Ecto neural progenitor cell (in vitro differentiated cells): Measurements from ENCODE around the gene FGF19.

Experiments used
- DNase-seq: peaks from one replicate; pipeline ENCODE4 v3.0.0-alpha.2; 2018; ENCODE audit warnings: low spot score

FGF19 gene

DNA sequence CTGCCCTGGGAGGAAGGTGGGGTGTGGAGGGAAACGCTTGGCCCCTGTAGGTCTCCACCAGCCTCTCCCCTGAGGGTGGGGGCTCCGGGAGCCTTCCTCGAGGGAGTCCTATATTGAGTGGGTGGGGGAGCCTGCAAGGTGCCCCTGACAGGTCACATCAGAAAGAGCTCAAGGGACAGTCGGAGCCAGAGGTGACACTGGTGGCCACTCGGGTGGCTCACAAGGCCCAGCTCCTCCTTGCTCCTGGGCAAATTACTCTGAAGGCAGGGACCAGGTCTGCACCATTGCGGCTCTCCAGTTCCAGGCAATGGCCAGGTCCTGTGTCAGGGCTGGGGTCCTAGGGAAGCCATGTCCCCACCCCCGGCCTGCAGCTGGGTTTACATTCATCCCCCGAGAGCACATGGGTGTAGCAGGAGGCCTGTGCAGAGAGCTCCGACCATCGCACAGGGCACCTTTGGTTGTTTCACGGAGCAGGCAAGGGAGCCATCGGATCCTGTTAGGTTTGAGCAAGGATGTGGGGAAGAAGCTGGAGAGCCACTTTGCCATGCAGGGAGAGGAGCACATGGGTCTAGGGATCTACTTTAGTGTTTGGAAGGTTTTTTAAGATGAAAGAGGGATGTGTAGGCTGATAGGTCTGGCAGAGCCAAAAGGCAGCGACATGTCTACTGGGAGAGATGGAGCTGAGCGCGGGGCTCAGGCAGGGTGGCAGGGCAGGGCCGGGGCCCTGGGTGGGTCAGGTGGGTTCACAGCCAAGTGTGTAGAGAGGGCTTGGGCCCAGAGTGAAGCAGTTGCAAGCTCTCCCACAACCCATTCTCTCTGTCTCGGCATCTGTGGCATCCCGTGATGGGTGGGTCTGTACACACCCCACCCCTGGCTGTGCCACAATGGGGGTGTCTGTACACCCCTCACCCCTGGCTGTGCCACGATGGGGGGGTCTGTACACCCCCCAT is 48.1 kb downstream of the FGF19 start:
- DNase-seq: no peak

DNA sequence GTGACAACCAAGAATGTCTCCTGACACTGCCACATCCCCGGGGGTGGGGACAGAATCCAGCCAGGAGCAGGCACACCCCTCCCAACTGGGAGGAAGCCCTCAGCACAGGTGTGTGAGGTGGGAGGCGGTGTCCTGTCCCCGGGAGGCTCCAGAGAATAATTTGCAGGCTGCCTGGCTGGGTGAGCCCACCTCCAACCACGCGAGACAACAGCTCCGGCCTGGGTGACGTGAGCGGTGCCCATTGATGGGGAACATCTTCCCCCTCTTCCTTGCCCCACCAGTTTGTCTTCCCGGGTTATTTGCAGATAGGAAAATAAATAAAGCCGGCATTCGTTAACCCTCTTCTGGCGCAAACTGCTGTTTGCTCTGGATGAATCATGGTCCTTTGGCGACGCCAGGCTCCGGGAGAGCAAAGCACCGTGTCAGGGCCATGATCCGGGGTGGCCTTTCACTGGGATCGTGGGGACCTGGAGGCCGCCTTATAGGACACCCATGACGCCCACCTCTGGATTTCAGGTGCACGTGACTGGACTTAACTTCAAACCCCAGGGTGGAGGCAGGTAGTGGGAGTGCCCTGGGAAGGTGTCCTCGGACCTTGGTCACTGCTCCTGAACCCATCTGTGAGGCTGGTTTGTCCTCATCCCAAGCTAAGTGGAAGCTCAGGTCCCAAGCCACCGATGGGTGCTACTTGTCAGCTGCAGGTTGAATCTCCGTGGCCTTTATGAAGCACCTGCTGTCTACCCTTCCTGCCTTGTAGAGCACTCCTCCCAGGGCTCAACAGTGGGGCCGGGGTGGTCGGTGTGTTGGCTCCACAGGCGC is 49.0 kb downstream of the FGF19 start:
- no peak for DNase-seq

GRCh38 chr11:69654001-69654659 is 49.7 kb downstream of the FGF19 start:
- no peak for DNase-seq

- no peak for DNase-seq
These were observed 50.3 kb downstream of the FGF19 start for GRCh38 chr11:69653406-69653960.

- DNase-seq: no peak
These were observed 50.8 kb downstream of the FGF19 start for GRCh38 chr11:69652999-69653398.

GRCh38 chr11:69651834-69652620 is 51.8 kb downstream of the FGF19 start:
- no peak for DNase-seq

- no peak for DNase-seq
These were observed 52.9 kb downstream of the FGF19 start for GRCh38 chr11:69650832-69651344.

DNA sequence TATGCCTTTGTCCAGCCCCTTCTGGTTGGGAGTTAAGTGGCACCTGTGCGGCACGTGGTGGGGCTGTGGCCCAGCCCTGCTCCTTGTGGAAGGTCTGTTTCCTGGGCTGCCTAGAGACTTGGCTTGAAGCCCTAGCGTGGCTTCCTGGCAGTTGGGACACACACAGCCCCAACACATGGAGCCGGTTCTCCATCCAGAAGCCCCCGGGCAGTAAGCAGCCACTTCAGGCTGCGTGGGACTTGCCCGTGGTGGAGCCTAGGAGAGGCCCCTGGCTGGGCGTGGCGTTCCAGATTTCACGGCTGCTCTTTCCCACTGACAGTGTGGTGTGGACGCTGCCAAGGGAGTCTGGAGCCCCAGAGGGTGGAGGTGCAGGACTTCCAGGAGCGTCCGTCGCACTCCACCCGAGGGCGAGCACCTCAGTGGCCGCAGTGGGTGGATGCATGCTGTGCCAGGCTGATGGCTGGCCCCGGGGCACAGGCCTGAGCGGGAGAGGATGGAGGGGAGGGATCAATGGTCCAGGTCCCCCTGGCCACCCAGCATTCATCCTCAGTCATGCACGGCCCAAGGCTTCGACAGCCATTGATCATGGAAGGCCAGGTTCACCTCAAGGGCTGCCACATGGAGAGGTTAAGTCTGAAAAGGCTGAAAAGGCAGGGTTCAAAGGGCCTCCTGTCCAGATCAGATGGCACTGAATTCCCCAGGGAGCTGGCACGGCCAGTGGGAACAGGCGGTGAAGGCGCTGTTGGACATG is 53.6 kb downstream of the FGF19 start:
- DNase-seq: no peak

- no peak for DNase-seq
These were observed 54.3 kb downstream of the FGF19 start for GRCh38 chr11:69649576-69649900.

GRCh38 chr11:69648679-69649575 is 54.9 kb downstream of the FGF19 start:
- no peak for DNase-seq
